SK-N-SH treated with all-trans-retinoic acid at 6 μM for 48 hours (cell line): ENCODE results near the gene CCSER1.

ENCODE experiments used
- BACH2 ChIP-seq: fragments of 250-450 bp; sonication (Bioruptor Pico); IDR thresholded peaks from 2 replicates; pipeline ENCODE4 v1.9.0; 2021; ENCODE audit warnings: mild to moderate bottlenecking, borderline replicate concordance
- CREB5 ChIP-seq: fragments of 250-450 bp; sonication (Bioruptor Pico); IDR thresholded peaks from 2 replicates; pipeline ENCODE4 v1.5.1; 2020; ENCODE audit warnings: low read depth, mild to moderate bottlenecking, moderate library complexity
- CSDC2 ChIP-seq: fragments of 250-450 bp; sonication (Bioruptor Pico); IDR thresholded peaks from 2 replicates; pipeline ENCODE4 v1.5.0; 2020; ENCODE audit warnings: mild to moderate bottlenecking, moderate library complexity
- ISL1 ChIP-seq: fragments of 250-450 bp; sonication (Bioruptor Pico); IDR thresholded peaks from 2 replicates; pipeline ENCODE4 v2.1.2; 2022; ENCODE audit warnings: mild to moderate bottlenecking, moderate library complexity
- TOX ChIP-seq: fragments of 250-450 bp; sonication (Bioruptor Pico); IDR thresholded peaks from 2 replicates; pipeline ENCODE4 v1.8.0; 2021; ENCODE audit warnings: mild to moderate bottlenecking, moderate library complexity, borderline replicate concordance
- ZC3H10 ChIP-seq: fragments of 250-450 bp; sonication (Bioruptor Pico); IDR thresholded peaks from 2 replicates; pipeline ENCODE4 v1.5.1; 2021; ENCODE audit warnings: mild to moderate bottlenecking, moderate library complexity
- ZFP3 ChIP-seq: fragments of 250-450 bp; sonication (Bioruptor Pico); IDR thresholded peaks from 2 replicates; pipeline ENCODE4 v1.5.0; 2020; ENCODE audit warnings: mild to moderate bottlenecking, moderate library complexity
- ZNF565 ChIP-seq: fragments of 450-650 bp; formaldehyde crosslinking; conservative IDR thresholded peaks from 2 replicates; pipeline ENCODE4 v1.5.0; 2020; ENCODE audit warnings: low read depth, mild to moderate bottlenecking, moderate library complexity
- ZNF70 ChIP-seq: fragments of 450-650 bp; formaldehyde crosslinking; IDR thresholded peaks from 2 replicates; pipeline ENCODE4 v1.5.0; 2020; ENCODE audit warnings: mild to moderate bottlenecking, moderate library complexity

GRCh38 chr4:90234916-90235547, 107.8 kb downstream of the CCSER1 start:
- TF ChIP-seq ZC3H10 (CRISPR knock-in tag) (no peak), CSDC2 (CRISPR knock-in tag) (no peak), CREB5 (CRISPR knock-in tag) (no peak), BACH2 (CRISPR knock-in tag) (no peak), ZNF70 (CRISPR knock-in tag) (no peak), TOX (CRISPR knock-in tag) (no peak), ZFP3 (CRISPR knock-in tag) (no peak), ISL1 (CRISPR knock-in tag) (no peak), ZNF565 (CRISPR knock-in tag) (no peak)
